ENCODE measurements around the gene CACNB2. TPM values are rescaled to one million over a fixed set of nuclear protein-coding genes. Genes with fewer than 3 reads are reported as not detected.

CACNB2 gene
- total RNA-seq, 1 experiment from 2014 or later = 3.2 TPM

DNA sequence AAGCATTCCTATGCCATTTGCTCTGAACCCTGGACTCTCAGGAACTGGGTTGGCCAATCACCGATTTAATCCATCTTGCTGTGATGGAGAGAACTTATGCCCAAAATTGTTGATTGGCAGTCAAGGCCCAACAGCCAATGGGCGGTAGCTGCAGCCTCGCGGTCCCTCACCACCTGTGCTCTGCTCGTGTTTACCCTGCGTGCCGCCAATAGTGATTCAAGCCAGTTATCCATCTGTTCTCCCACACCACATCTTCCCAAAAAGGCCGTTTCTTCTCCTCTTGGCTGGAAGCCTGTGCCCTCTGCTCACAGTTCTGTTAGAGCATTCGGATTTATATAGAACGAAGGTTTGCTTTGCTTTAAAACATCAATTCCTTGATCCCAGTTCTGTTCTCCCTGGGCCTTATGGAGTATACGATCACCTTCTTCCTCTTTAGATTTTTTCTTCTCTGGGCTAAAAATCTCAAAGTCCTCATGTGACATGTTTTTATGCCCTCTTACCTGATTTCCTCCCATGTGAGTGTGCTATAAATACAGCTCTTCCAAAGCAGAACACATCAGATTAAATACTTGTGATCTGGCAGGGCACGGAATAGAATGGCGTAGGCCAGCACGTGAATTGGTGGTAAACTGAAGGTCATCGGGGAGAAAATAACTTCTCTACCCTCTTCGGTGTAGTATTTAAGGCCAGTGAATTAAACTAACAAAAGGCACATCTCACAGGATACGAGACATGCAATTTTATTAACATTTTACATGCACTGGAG lies 298.3 kb downstream of the CACNB2 start:
- no peaks in the 10 kb centered on the region for H3K36me3 Mint-ChIP-seq
- ATAC-seq (no peak), DNase-seq (ENCODE audit: low spot score) (no peak)
- no peaks in the 10 kb centered on the region; the same call in 1 of the 2 replicates for H3K4me1 Mint-ChIP-seq
- TF ChIP-seq, protein P1, sequence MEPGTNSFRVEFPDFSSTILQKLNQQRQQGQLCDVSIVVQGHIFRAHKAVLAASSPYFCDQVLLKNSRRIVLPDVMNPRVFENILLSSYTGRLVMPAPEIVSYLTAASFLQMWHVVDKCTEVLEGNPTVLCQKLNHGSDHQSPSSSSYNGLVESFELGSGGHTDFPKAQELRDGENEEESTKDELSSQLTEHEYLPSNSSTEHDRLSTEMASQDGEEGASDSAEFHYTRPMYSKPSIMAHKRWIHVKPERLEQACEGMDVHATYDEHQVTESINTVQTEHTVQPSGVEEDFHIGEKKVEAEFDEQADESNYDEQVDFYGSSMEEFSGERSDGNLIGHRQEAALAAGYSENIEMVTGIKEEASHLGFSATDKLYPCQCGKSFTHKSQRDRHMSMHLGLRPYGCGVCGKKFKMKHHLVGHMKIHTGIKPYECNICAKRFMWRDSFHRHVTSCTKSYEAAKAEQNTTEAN (CRISPR knock-in tag; IDR thresholded peaks at IDR 0.05) = no peak
- no peak for TF ChIP-seq FOXK1 (CRISPR knock-in tag; IDR thresholded peaks at IDR 0.05)
- TF ChIP-seq RELA (CRISPR knock-in tag; IDR thresholded peaks at IDR 0.05; ENCODE audit: borderline replicate concordance) = no peak
- TF ChIP-seq, protein P2, sequence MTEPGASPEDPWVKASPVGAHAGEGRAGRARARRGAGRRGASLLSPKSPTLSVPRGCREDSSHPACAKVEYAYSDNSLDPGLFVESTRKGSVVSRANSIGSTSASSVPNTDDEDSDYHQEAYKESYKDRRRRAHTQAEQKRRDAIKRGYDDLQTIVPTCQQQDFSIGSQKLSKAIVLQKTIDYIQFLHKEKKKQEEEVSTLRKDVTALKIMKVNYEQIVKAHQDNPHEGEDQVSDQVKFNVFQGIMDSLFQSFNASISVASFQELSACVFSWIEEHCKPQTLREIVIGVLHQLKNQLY (CRISPR knock-in tag; IDR thresholded peaks at IDR 0.05) = no peak
- no peak for TF ChIP-seq HMGXB4 (CRISPR knock-in tag; IDR thresholded peaks at IDR 0.05)
- TF ChIP-seq, protein P3, sequence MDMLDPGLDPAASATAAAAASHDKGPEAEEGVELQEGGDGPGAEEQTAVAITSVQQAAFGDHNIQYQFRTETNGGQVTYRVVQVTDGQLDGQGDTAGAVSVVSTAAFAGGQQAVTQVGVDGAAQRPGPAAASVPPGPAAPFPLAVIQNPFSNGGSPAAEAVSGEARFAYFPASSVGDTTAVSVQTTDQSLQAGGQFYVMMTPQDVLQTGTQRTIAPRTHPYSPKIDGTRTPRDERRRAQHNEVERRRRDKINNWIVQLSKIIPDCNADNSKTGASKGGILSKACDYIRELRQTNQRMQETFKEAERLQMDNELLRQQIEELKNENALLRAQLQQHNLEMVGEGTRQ (CRISPR knock-in tag; IDR thresholded peaks at IDR 0.05) = no peak
- TF ChIP-seq JUN (CRISPR knock-in tag; IDR thresholded peaks at IDR 0.05) = no peak
- TF ChIP-seq ZNF512 (CRISPR knock-in tag; IDR thresholded peaks at IDR 0.05; ENCODE audit: borderline replicate concordance) = no peak
- TF ChIP-seq SOX15 (CRISPR knock-in tag; IDR thresholded peaks at IDR 0.05) = no peak
- no peak for TF ChIP-seq RORB (CRISPR knock-in tag; IDR thresholded peaks at IDR 0.05)
- TF ChIP-seq ZNF219 (CRISPR knock-in tag; IDR thresholded peaks at IDR 0.05; ENCODE audit: borderline replicate concordance) = no peak
- TF ChIP-seq PRRX2 (CRISPR knock-in tag; IDR thresholded peaks at IDR 0.05) = no peak
- no peak for TF ChIP-seq ZNF532 (CRISPR knock-in tag; IDR thresholded peaks at IDR 0.05; ENCODE audit: borderline replicate concordance)
- no peak overlapping the region for H3K4me3 Mint-ChIP-seq
- H3K27ac Mint-ChIP-seq = no peak overlapping the region
- no peaks in the 10 kb centered on the region for H3K27me3 Mint-ChIP-seq (ENCODE audit: low read depth)
- ChIA-PET POLR2A (no interaction called here), CTCF (interaction anchor here (0.7 kb wide), 1 partner anchor 9 kb away, joined by 4 read pairs; no protein-coding TSS in a partner anchor)
- no peaks in the 10 kb centered on the region for H3K9me3 Mint-ChIP-seq

GRCh38 chr10:18439601-18440000 lies 299.4 kb downstream of the CACNB2 start:
- Mint-ChIP-seq H3K9me3 (0 out of 2 replicates have a peak, but pooled peaks cover 3% of the 10 kb centered on the region), H3K4me3 (no peak overlapping the region), H3K27me3 (ENCODE audit: low read depth) (no peaks in the 10 kb centered on the region), H3K27ac (no peak overlapping the region), H3K36me3 (no peaks in the 10 kb centered on the region), H3K4me1 (no peaks in the 10 kb centered on the region; the same call in 1 of the 2 replicates)
- ATAC-seq = no peak
- ChIA-PET POLR2A (no interaction called here), CTCF (no interaction called here)
- no peak for DNase-seq (ENCODE audit: low spot score)
- TF ChIP-seq ZNF532 (CRISPR knock-in tag; IDR thresholded peaks at IDR 0.05; ENCODE audit: borderline replicate concordance) (no peak), TEAD4 (CRISPR knock-in tag; IDR thresholded peaks at IDR 0.05) (no peak)
- TF ChIP-seq, protein P1 (CRISPR knock-in tag; IDR thresholded peaks at IDR 0.05) = no peak
- TF ChIP-seq, protein P4, sequence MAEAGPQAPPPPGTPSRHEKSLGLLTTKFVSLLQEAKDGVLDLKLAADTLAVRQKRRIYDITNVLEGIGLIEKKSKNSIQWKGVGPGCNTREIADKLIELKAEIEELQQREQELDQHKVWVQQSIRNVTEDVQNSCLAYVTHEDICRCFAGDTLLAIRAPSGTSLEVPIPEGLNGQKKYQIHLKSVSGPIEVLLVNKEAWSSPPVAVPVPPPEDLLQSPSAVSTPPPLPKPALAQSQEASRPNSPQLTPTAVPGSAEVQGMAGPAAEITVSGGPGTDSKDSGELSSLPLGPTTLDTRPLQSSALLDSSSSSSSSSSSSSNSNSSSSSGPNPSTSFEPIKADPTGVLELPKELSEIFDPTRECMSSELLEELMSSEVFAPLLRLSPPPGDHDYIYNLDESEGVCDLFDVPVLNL (CRISPR knock-in tag; IDR thresholded peaks at IDR 0.05; ENCODE audit: borderline replicate concordance, low read depth) = no peak
